Upper lobe of left lung (tissue), 6 donors: Measurements from ENCODE around the gene PROSER2. TPM values are rescaled to one million over a fixed set of nuclear protein-coding genes. Genes with fewer than 3 reads are reported as not detected.

Source experiments
- ATAC-seq, 2 donors: fragments of 200-7000 bp; cut with Tn5 transposase; one replicate each; pipeline ENCODE4 v1.9.1; 2022; ENCODE audit warnings: mild to moderate bottlenecking in 2 of 2, moderate library complexity in 2 of 2; ENCODE audit not compliant: low FRiP score in 2 of 2
- DNase-seq, 2 donors: peaks; one replicate each; pipeline ENCODE4 v3.0.0-alpha.2; 2019 to 2020
- H3K27ac ChIP-seq, 4 donors: fragments of 200-600 bp; sonication (generic); one replicate each; pipeline ENCODE4 v1.5.1; 2016 to 2019
- H3K27me3 ChIP-seq, 4 donors: fragments of 200-600 bp; sonication (generic); one replicate each; pipeline ENCODE4 v1.5.1; 2017 to 2019
- H3K36me3 ChIP-seq, 4 donors: fragments of 200-600 bp; sonication (generic); one replicate each; pipeline ENCODE4 v1.5.1; 2016 to 2019
- H3K4me1 ChIP-seq, 4 donors: fragments of 200-600 bp; sonication (generic); one replicate each; pipeline ENCODE4 v1.5.1; 2018 to 2019
- H3K4me3 ChIP-seq, 4 donors: fragments of 200-600 bp; sonication (generic); one replicate each; pipeline ENCODE4 v1.5.1; 2017 to 2019; ENCODE audit warnings: mild to moderate bottlenecking in 2 of 4, moderate library complexity in 1 of 4
- H3K9me3 ChIP-seq, 4 donors: fragments of 200-600 bp; sonication (generic); one replicate each; pipeline ENCODE4 v1.5.1; 2018 to 2019
- CTCF ChIP-seq, 6 experiments: fragments of 450-650 bp in 4 of 6; fragments of 200-600 bp in 2 of 6; sonication (generic) in 2 of 6; IDR thresholded peaks; one replicate each; pipeline ENCODE4 v1.5.1; 2016 to 2019; ENCODE audit warnings: antibody characterized with exemption in 6 of 6
- EP300 ChIP-seq, 4 donors: sonication (generic); formaldehyde crosslinking; IDR thresholded peaks; one replicate each; pipeline ENCODE4 v1.5.1; 2017; ENCODE audit warnings: antibody characterized with exemption in 4 of 4, control low read depth in 2 of 4
- POLR2A ChIP-seq, 4 donors: fragments of 450-650 bp; IDR thresholded peaks; one replicate each; pipeline ENCODE4 v1.5.1; 2016 to 2017; ENCODE audit warnings: antibody characterized with exemption in 4 of 4, mild to moderate bottlenecking in 2 of 4
- POLR2AphosphoS5 ChIP-seq, 2 donors: sonication (generic); formaldehyde crosslinking; IDR thresholded peaks; one replicate each; pipeline ENCODE4 v1.5.1; 2017; ENCODE audit warnings: antibody characterized with exemption in 2 of 2
- WGBS, 2 donors: methylation state at CpG; one replicate each; pipeline ENCODE4 v1.1.5; 2017 to 2018; 5-methylcytosine and 5-hydroxymethylcytosine counted together
- total RNA-seq, 6 donors: library from RNA; depleted of rRNA in 4 of 6; stranded (reverse); fragments of >200 nt in 4 of 6; gene quantifications; one replicate each; pipeline versions ENCODE4 v1.1.0 to v1.2.1, GENCODE V29; 2016 to 2021
- donor health status: DM: no; HTN: no; CAD: no; lungs with moderate emphysema.
- donor health status: DM: no; HTN: yes; CAD: no; lungs with severe emphysema.

PROSER2 gene
- total RNA-seq, 6 donors from 2014 or later, result 19.8 to 64.5 (median 24.7) TPM

DNA sequence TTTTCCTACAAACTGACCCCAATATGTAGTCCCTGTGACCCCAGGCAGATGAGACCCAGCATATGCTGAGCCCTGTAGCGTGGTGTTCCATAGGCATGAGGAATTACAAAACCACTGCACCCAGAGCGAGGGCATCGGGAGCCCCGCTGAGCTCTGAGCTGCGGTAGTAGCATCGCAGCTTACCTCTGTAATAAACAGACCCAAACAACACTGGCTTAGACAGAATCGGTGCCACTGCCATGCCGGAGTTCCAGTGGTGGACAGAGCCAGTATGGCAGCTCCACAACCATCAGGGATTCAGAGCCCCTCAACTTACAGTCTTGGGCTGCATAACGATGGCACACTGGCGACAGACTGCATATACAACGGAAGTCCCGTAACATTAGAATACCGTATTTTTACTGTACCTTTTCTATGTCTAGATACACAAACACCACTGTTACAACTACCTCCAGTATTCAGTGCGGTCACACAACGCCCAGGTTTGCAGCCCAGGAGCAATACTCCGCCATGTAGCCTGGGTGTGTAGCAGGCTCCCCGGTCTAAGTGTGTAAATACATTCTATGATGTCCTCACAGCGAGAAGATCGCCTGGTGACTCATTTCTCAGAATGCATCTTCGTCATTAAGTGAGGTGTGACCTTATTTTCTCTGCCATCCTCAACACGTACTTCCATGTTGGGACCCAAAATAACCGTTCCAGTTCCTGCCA lies 68.8 kb downstream of the PROSER2 start:
- Histone ChIP-seq H3K36me3 (no peaks in the 10 kb centered on the region), H3K27ac (no peak overlapping the region), H3K4me1 (peaks cover 0 to 2% (median 0%) of the 10 kb centered on the region in 4 donors), H3K4me3 (no peak overlapping the region), H3K27me3 (no peaks in the 10 kb centered on the region), H3K9me3 (no peaks in the 10 kb centered on the region)
- 92 to 96% methylated on average over 22 of the region's 22 CpGs for WGBS, 2 donors
- ATAC-seq (no peak), DNase-seq (no peak)
- TF ChIP-seq CTCF (IDR thresholded peaks at IDR 0.05) (no peak), EP300 (IDR thresholded peaks at IDR 0.05) (no peak), POLR2AphosphoS5 (IDR thresholded peaks at IDR 0.05) (no peak), POLR2A (IDR thresholded peaks at IDR 0.05) (no peak)

DNA sequence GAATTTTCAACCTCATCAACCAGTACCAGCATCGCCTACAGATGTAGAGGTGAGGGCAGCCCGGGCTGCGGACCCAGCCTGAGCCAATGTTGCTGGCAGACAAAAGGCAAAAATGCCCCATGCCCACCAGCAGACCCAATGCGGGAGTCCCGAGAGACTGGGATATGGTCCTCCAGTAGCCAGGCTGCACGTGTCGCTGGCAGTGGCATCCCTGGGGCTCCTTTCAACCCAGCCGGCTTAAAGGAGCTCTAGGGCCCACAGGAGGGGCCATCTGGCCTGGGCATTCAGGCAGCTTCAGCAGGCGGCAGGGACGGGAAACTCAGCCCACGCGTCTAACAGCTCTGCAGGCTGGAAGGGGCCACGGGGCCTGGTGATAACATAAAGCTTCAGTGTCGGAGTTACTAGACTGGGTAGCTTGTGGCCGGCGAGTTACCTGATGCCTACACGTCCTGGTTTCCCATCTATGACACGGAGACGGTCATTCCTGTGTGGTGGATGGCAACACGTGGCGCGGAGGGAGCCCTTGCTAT lies 70.7 kb downstream of the PROSER2 start:
- Histone ChIP-seq H3K9me3 (no peaks in the 10 kb centered on the region), H3K27ac (no peak overlapping the region), H3K36me3 (no peaks in the 10 kb centered on the region), H3K4me1 (no peaks in the 10 kb centered on the region), H3K27me3 (no peaks in the 10 kb centered on the region), H3K4me3 (no peak overlapping the region)
- ATAC-seq, result no peak
- peak in 1 of 2 donors; percentile 55 for DNase-seq
- no peak for TF ChIP-seq EP300 (IDR thresholded peaks at IDR 0.05)
- TF ChIP-seq POLR2AphosphoS5 (IDR thresholded peaks at IDR 0.05), result no peak
- no peak for TF ChIP-seq CTCF (IDR thresholded peaks at IDR 0.05)
- no peak for TF ChIP-seq POLR2A (IDR thresholded peaks at IDR 0.05)
- WGBS, 2 donors, result 93 to 96% methylated on average over 16 to 22 of the region's 22 CpGs

DNA sequence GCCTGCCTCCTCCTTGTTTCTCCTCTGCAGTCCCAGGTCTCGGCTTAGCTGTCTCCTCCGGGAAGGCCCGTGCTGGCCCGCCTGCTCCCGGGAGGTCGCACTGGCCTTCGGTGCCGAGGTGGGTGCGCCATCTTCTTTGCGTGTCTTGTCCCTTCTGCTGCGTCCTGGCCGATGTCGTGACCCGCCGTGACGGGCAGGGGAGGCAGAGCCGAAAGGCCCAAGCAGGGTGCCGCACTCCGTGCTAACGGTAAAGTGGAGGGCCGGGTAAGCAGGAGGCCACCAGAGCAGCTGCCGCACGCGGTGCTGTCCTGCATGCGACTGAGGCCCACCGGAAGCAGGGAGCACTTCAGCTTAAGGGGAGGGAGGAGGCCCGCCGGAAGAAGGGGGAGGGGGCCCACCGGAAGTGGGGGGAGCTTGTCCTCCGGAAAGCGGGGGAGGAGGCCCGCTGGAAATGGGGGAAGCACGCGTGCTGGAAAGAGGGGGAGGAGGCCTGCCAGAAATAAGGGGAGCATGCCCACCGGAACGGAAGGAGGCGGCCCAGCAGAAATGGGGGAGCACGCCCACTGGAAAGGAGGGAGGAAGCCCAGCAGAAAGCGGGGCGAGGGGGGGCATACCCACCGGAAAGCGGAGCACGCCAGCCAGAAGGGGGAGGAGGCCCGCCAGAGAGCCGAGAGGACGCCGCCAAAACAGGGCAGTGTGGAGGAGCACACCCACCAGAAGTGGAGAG lies 71.4 kb downstream of the PROSER2 start:
- no peak for ATAC-seq
- DNase-seq, result peak in 1 of 2 donors; percentile 72
- no peak overlapping the region for H3K27ac ChIP-seq
- no peak for TF ChIP-seq POLR2AphosphoS5 (IDR thresholded peaks at IDR 0.05)
- TF ChIP-seq POLR2A (IDR thresholded peaks at IDR 0.05), result no peak
- no peak for TF ChIP-seq CTCF (IDR thresholded peaks at IDR 0.05)
- TF ChIP-seq EP300 (IDR thresholded peaks at IDR 0.05), result no peak
- no peaks in the 10 kb centered on the region for H3K4me1 ChIP-seq
- H3K4me3 ChIP-seq, result no peak overlapping the region
- no peaks in the 10 kb centered on the region for H3K36me3 ChIP-seq
- H3K9me3 ChIP-seq, result no peaks in the 10 kb centered on the region
- WGBS, 2 donors, result 86 to 90% methylated on average over 45 to 47 of the region's 47 CpGs
- H3K27me3 ChIP-seq, result no peaks in the 10 kb centered on the region

GRCh38 chr10:11895108-11895466 lies 71.9 kb downstream of the PROSER2 start:
- ATAC-seq, result no peak
- no peak for DNase-seq
- Histone ChIP-seq H3K36me3 (no peaks in the 10 kb centered on the region), H3K4me1 (no peaks in the 10 kb centered on the region), H3K9me3 (no peaks in the 10 kb centered on the region), H3K4me3 (no peak overlapping the region), H3K27me3 (no peaks in the 10 kb centered on the region), H3K27ac (no peak overlapping the region)
- TF ChIP-seq CTCF (IDR thresholded peaks at IDR 0.05), result no peak
- no peak for TF ChIP-seq EP300 (IDR thresholded peaks at IDR 0.05)
- TF ChIP-seq POLR2A (IDR thresholded peaks at IDR 0.05), result no peak
- TF ChIP-seq POLR2AphosphoS5 (IDR thresholded peaks at IDR 0.05), result no peak
- WGBS, 2 donors, result 90 to 93% methylated on average over 11 of the region's 11 CpGs
